ENCODE results near the gene GRIN2A. TPM values are rescaled to one million over a fixed set of nuclear protein-coding genes. Genes with fewer than 3 reads are reported as not detected.

Gene GRIN2A
- total RNA-seq: 1 to 10 TPM in 2 of 4 donors, under 1 TPM in 2; 0.35 to 7.4 (median 1.5) TPM

- Histone ChIP-seq H3K27me3 (peaks cover 0 to 18% of the 10 kb centered on the region in 2 donors), H3K36me3 (no peaks in the 10 kb centered on the region), H3K4me3 (peak within 1 kb of the TSS in 3 of 4 donors; percentile 29 to 43 (median 31)), H3K4me1 (peaks cover 0 to 22% (median 11%) of the 10 kb centered on the region in 4 donors), H3K9me3 (no peaks in the 10 kb centered on the region), H3K27ac (no peak within 1 kb of the TSS)
- DNase-seq: no peak
- TF ChIP-seq, protein P1, sequence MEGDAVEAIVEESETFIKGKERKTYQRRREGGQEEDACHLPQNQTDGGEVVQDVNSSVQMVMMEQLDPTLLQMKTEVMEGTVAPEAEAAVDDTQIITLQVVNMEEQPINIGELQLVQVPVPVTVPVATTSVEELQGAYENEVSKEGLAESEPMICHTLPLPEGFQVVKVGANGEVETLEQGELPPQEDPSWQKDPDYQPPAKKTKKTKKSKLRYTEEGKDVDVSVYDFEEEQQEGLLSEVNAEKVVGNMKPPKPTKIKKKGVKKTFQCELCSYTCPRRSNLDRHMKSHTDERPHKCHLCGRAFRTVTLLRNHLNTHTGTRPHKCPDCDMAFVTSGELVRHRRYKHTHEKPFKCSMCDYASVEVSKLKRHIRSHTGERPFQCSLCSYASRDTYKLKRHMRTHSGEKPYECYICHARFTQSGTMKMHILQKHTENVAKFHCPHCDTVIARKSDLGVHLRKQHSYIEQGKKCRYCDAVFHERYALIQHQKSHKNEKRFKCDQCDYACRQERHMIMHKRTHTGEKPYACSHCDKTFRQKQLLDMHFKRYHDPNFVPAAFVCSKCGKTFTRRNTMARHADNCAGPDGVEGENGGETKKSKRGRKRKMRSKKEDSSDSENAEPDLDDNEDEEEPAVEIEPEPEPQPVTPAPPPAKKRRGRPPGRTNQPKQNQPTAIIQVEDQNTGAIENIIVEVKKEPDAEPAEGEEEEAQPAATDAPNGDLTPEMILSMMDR (IDR thresholded peaks at IDR 0.05): no peak
- no peak for TF ChIP-seq POLR2A (IDR thresholded peaks at IDR 0.05)
Measured at GRCh38 chr16:10182222-10183053, at the start of gene GRIN2A. GRIN2A (minus strand) TSS chr16:10182428; CDS start chr16:10180411, 2,017 bp downstream.

GRCh38 chr16:10231563-10231962, 49.3 kb upstream of the GRIN2A start:
- Histone ChIP-seq H3K4me1 (no peaks in the 10 kb centered on the region), H3K27ac (no peak overlapping the region), H3K36me3 (no peaks in the 10 kb centered on the region), H3K4me3 (no peak overlapping the region), H3K9me3 (peaks cover 0 to 6% (median 2%) of the 10 kb centered on the region in 4 donors), H3K27me3 (no peaks in the 10 kb centered on the region)
- TF ChIP-seq, protein P1 (IDR thresholded peaks at IDR 0.05): no peak
- no peak for TF ChIP-seq POLR2A (IDR thresholded peaks at IDR 0.05)
- DNase-seq: no peak

- H3K4me3 ChIP-seq: no peak overlapping the region
Measured at GRCh38 chr16:10228779-10229178, 46.6 kb upstream of the GRIN2A start.

GRCh38 chr16:10226987-10227306, 44.7 kb upstream of the GRIN2A start:
- Histone ChIP-seq H3K36me3 (no peaks in the 10 kb centered on the region), H3K27me3 (no peaks in the 10 kb centered on the region), H3K9me3 (peaks cover 0 to 3% (median 0%) of the 10 kb centered on the region in 4 donors), H3K4me3 (no peak overlapping the region), H3K4me1 (no peaks in the 10 kb centered on the region), H3K27ac (no peak overlapping the region)
- TF ChIP-seq POLR2A (IDR thresholded peaks at IDR 0.05): no peak
- TF ChIP-seq, protein P1 (IDR thresholded peaks at IDR 0.05): no peak
- no peak for DNase-seq

More at GRCh38 chr16:10228779-10229178, 46.6 kb upstream of the GRIN2A start:
- peaks cover 0 to 6% (median 2%) of the 10 kb centered on the region in 4 donors for H3K9me3 ChIP-seq
- no peaks in the 10 kb centered on the region for H3K27me3 ChIP-seq
- no peak for TF ChIP-seq POLR2A (IDR thresholded peaks at IDR 0.05)
- TF ChIP-seq, protein P1 (IDR thresholded peaks at IDR 0.05): no peak
- no peaks in the 10 kb centered on the region for H3K4me1 ChIP-seq
- DNase-seq: no peak
- no peak overlapping the region for H3K27ac ChIP-seq
- no peaks in the 10 kb centered on the region for H3K36me3 ChIP-seq

DNA sequence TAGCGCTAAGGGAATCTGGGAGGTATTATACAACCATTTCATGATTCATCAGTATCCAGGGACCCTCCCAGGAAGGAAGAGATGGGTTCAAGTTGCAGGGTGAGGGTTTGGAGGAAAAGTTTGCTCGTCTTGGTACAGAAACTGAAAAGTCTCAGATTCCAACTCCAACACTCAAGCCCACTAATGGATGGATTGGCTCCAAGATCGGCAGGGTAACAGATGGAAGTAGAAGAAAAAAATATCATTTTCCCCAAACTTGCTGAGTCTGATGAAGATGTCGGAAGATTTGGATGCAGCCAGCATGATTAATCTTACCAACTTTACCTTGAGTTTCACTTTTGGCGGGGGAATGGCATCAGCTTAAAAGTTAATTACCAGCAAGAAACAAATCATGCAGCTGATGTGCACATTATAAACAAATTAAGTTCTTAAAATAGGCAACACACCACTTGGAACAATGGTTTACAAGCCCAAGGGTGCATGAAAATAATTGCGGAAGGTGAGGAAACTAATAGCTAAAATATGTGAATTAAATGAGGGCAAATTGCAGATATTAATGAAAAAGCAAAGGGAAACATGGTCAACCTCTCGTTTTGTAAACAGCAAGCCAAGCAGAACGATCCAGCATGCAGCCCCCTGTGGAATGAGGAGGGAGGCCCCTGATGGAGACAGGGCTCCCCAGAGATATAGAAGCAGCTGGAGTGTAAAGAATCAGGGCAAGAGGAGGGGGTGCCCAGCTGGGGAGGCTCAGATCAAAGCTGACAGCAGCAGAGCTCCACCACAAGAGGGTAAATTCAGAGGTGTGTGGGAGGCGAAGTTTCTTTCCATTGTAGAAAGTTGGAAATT, 44.1 kb upstream of the GRIN2A start:
- no peak for TF ChIP-seq POLR2A (IDR thresholded peaks at IDR 0.05)
- TF ChIP-seq, protein P1 (IDR thresholded peaks at IDR 0.05): no peak
- peaks cover 0 to under 1% (median 0%) of the 10 kb centered on the region in 4 donors for H3K9me3 ChIP-seq
- H3K27ac ChIP-seq: no peak overlapping the region
- no peaks in the 10 kb centered on the region for H3K36me3 ChIP-seq
- H3K4me3 ChIP-seq: no peak overlapping the region
- no peaks in the 10 kb centered on the region for H3K27me3 ChIP-seq
- no peak for DNase-seq
- H3K4me1 ChIP-seq: no peaks in the 10 kb centered on the region

Measured in Peyer's patch (tissue), 4 donors.